Keratinocyte (primary cell): ENCODE data around the gene EMP2. TPM values are rescaled to one million over a fixed set of nuclear protein-coding genes. Genes with fewer than 3 reads are reported as not detected.
A peak's percentile ranks its signal among the peaks of the same experiment; 100 is the strongest.

Source experiments
- DNase-seq: peaks from one replicate; pipeline ENCODE4 v3.0.0-alpha.2; 2011; ENCODE audit warnings: low read depth, missing footprints, low spot score
- FAIRE-seq: peaks from 2 replicates; lab custom pipeline; 2011; peaks lifted over from hg19 to GRCh38; lab: Jason Lieb, UNC
- H2AFZ ChIP-seq: 2 replicates; pipeline ENCODE4 v1.6.0; 2012; ENCODE audit warnings: low read length, control low read depth, inconsistent platforms; ENCODE audit not compliant: control insufficient read depth
- H3K27ac ChIP-seq: 2 replicates; pipeline ENCODE4 v1.5.1; 2011; ENCODE audit warnings: low read length; ENCODE audit not compliant: control insufficient read depth, insufficient read depth
- H3K27me3 ChIP-seq: 3 replicates; pipeline ENCODE4 v1.6.0; 2011; ENCODE audit warnings: low read length; ENCODE audit not compliant: control insufficient read depth, insufficient read depth; ENCODE audit errors: extremely low read depth
- H3K36me3 ChIP-seq, 2 experiments: 2 replicates in 1 of 2; 3 replicates in 1 of 2; pipeline ENCODE4 v1.5.1; 2011; ENCODE audit warnings: low read length in 2 of 2, mild to moderate bottlenecking in 1 of 2; ENCODE audit not compliant: control insufficient read depth in 2 of 2, insufficient read depth in 2 of 2; ENCODE audit errors: extremely low read depth in 1 of 2
- H3K4me1 ChIP-seq: 3 replicates; pipeline ENCODE4 v1.5.1; 2011; ENCODE audit warnings: low read length; ENCODE audit not compliant: control insufficient read depth, insufficient read depth; ENCODE audit errors: extremely low read depth
- H3K4me2 ChIP-seq: 3 replicates; pipeline ENCODE4 v1.6.0; 2011; ENCODE audit warnings: low read depth, low read length; ENCODE audit not compliant: control insufficient read depth, insufficient read depth; ENCODE audit errors: extremely low read depth
- H3K4me3 ChIP-seq, 3 experiments: fragments of 200-600 bp in 1 of 3; sonication (generic) in 1 of 3; 2 replicates in 2 of 3; 3 replicates in 1 of 3; pipeline ENCODE4 v1.5.1; 2011 to 2016; ENCODE audit warnings: low read length in 3 of 3, mild to moderate bottlenecking in 3 of 3, control low read depth in 2 of 3, inconsistent platforms in 1 of 3, low read depth in 1 of 3, mixed read lengths in 1 of 3, mixed run types in 1 of 3, moderate library complexity in 1 of 3; ENCODE audit not compliant: control insufficient read depth in 2 of 3, insufficient read depth in 2 of 3; ENCODE audit errors: extremely low read depth in 1 of 3
- H3K79me2 ChIP-seq: 2 replicates; pipeline ENCODE4 v1.6.0; 2012; ENCODE audit warnings: low read length; ENCODE audit not compliant: control insufficient read depth, insufficient read depth
- H3K9ac ChIP-seq: 3 replicates; pipeline ENCODE4 v1.6.0; 2011; ENCODE audit warnings: low read length; ENCODE audit not compliant: control insufficient read depth, insufficient read depth; ENCODE audit errors: extremely low read depth
- H3K9me1 ChIP-seq: 3 replicates; pipeline ENCODE4 v1.6.0; 2011; ENCODE audit warnings: low read length; ENCODE audit not compliant: control insufficient read depth, insufficient read depth; ENCODE audit errors: extremely low read depth
- H3K9me3 ChIP-seq: 2 replicates; pipeline ENCODE4 v1.5.1; 2012; ENCODE audit warnings: low read depth, low read length; ENCODE audit not compliant: control insufficient read depth
- H4K20me1 ChIP-seq: 3 replicates; pipeline ENCODE4 v1.6.0; 2011; ENCODE audit warnings: low read length; ENCODE audit not compliant: control insufficient read depth, insufficient read depth; ENCODE audit errors: extremely low read depth
- EZH2 ChIP-seq: IDR thresholded peaks from one replicate; pipeline ENCODE4 v1.6.1; 2012; ENCODE audit warnings: inconsistent platforms, mild to moderate bottlenecking, low read length, moderate library complexity
- dilution Hi-C: fragments of 300-500 bp; cut with MboI; formaldehyde crosslinking; loops from one replicate; pipeline ENCODE4 v1.7.0; 2020; ENCODE audit warnings: low sequenced_read_pairs; ENCODE audit not compliant: extremely low pct_ligation_motif_present
- polyA plus RNA-seq, 5 experiments: library from polyadenylated mRNA; depleted of rRNA in 3 of 5; stranded (reverse) in 3 of 5; stranded (forward) in 1 of 5; unstranded in 1 of 5; fragments of >200 nt; gene quantifications; 1 replicate in 1 of 5; 2 replicates in 3 of 5; 3 replicates in 1 of 5; pipeline versions ENCODE4 v1.2.1 to v1.2.3, GENCODE V29; 2011 to 2012; ENCODE audit warnings: missing spikeins in 2 of 5, low read depth in 1 of 5, low replicate concordance in 1 of 5
- TF ChIP-seq, protein P1 (sequence below), 3 experiments: IDR thresholded peaks in 1 of 3; conservative IDR thresholded peaks in 1 of 3; optimal IDR thresholded peaks in 1 of 3; 2 replicates in 2 of 3; 3 replicates in 1 of 3; pipeline versions ENCODE3 to v1.5.1; 2011; ENCODE audit warnings: low read length in 3 of 3, mild to moderate bottlenecking in 3 of 3, moderate library complexity in 2 of 3, control low read depth in 1 of 3, inconsistent platforms in 1 of 3; ENCODE audit not compliant: insufficient read depth in 2 of 3; ENCODE audit errors: extremely low read depth in 1 of 3

The EMP2 gene
- polyA plus RNA-seq, 1 donor (not counting 4 experiments of a cell fraction or from before 2014, with no cell fraction given) = 19.1 TPM

DNA sequence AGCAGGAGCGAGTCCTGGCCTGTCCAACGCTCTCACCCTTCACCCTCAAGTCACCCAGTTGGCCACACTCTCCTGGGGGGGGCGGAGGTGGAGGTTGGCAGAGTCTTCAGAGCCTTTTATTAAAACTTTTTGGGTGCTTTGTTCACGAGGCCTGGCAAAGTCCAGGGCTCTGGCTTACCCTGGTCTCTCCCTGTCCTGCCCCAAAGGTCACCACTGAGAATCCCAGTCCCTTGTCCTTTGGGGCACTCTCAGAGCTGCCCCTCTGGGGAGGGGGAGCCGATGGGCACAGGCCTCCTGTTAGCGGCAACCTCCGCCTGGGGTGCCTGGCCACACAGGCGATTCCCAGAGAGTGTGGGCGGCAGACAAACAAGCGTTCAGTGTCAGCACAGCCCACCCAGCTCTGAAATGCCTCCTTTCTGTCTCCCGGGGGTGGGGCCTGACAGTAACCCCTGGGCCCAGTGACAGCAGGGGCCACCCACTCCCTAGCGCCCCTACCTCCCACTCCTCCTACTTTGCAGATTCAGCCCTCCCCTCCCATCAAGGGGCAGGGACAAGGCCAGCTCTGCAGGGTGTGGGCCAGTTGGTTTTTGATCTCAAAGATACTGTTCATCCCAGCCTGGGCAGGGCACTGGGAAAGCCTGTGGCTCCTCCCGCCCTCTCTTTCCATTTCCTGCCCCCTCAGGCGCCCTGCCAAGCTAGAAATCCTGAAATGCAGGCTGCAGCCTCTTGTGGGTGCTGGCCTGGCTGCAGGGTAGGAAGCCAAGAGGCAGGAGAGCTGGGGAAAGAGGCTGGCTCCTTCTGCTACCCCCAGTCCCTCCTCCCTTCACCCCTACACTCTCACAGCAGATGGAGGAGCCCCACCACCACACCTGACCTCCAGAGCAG lies 36.6 kb upstream of the EMP2 start:
- Histone ChIP-seq H3K4me1 (peaks cover 38% of the 10 kb centered on the region), H3K9me3 (no peaks in the 10 kb centered on the region), H3K27me3 (no peaks in the 10 kb centered on the region), H3K79me2 (no peaks in the 10 kb centered on the region), H2AFZ (peak overlapping the region; percentile 84), H3K27ac (peak overlapping the region; percentile 36), H3K9me1 (no peaks in the 10 kb centered on the region), H3K4me3 (peak overlapping the region in 2 of 3 experiments; percentile 38 to 43), H3K36me3 (no peaks in the 10 kb centered on the region), H3K4me2 (peak overlapping the region; percentile 75), H3K9ac (peak overlapping the region; percentile 50), H4K20me1 (no peaks in the 10 kb centered on the region)
- TF ChIP-seq EZH2 = no peak
- TF ChIP-seq, protein P1, sequence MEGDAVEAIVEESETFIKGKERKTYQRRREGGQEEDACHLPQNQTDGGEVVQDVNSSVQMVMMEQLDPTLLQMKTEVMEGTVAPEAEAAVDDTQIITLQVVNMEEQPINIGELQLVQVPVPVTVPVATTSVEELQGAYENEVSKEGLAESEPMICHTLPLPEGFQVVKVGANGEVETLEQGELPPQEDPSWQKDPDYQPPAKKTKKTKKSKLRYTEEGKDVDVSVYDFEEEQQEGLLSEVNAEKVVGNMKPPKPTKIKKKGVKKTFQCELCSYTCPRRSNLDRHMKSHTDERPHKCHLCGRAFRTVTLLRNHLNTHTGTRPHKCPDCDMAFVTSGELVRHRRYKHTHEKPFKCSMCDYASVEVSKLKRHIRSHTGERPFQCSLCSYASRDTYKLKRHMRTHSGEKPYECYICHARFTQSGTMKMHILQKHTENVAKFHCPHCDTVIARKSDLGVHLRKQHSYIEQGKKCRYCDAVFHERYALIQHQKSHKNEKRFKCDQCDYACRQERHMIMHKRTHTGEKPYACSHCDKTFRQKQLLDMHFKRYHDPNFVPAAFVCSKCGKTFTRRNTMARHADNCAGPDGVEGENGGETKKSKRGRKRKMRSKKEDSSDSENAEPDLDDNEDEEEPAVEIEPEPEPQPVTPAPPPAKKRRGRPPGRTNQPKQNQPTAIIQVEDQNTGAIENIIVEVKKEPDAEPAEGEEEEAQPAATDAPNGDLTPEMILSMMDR (optimal IDR thresholded peaks at IDR 0.05 in 1 of 3, IDR thresholded peaks at IDR 0.05 in 1 of 3, conservative IDR thresholded peaks at IDR 0.05 in 1 of 3; ENCODE audit: extremely low read depth in 1 of 3, insufficient read depth in 2 of 3, low read length in 3 of 3) = peak; percentile 10 to 33 (median 25)
- FAIRE-seq (no peak), DNase-seq (no peak)
- dilution Hi-C loops = no loop called here

DNA sequence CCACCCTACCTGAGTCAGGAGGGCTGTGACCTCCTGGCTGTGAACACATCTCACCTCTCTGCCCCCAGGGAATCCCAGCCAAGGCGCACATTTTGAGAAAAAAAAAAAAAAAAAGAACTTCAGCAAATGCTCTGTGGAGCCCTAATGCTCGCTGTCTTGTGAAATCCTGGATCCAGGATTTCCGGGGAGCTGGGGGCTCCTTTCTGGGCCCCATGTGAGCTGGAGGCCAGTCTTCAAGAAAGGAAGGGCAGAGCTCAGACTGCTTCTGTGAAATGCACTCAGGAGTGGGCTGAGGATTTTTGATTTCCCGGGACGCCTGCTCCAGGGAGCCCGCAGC lies 36.0 kb upstream of the EMP2 start:
- Histone ChIP-seq H2AFZ (peak overlapping the region; percentile 57), H3K4me1 (peaks cover 38% of the 10 kb centered on the region), H3K4me3 (peak overlapping the region in 1 of 3 experiments; percentile 43), H4K20me1 (no peaks in the 10 kb centered on the region), H3K9me1 (no peaks in the 10 kb centered on the region), H3K4me2 (peak overlapping the region; percentile 75), H3K9ac (peak overlapping the region; percentile 26), H3K27me3 (no peaks in the 10 kb centered on the region), H3K79me2 (no peaks in the 10 kb centered on the region), H3K9me3 (no peaks in the 10 kb centered on the region), H3K36me3 (no peaks in the 10 kb centered on the region), H3K27ac (no peak overlapping the region)
- no peak for TF ChIP-seq EZH2
- TF ChIP-seq, protein P1 (optimal IDR thresholded peaks at IDR 0.05 in 1 of 3, IDR thresholded peaks at IDR 0.05 in 1 of 3, conservative IDR thresholded peaks at IDR 0.05 in 1 of 3; ENCODE audit: extremely low read depth in 1 of 3, insufficient read depth in 2 of 3, low read length in 3 of 3) = no peak
- DNase-seq (no peak), FAIRE-seq (no peak)
- dilution Hi-C loops = no loop called here
